ENCODE data around the gene RTN4RL2.

Gene RTN4RL2

GRCh38 chr11:57430952-57431351 lies 29.4 kb upstream of the RTN4RL2 start:
- no peak overlapping the region for H3K4me3 ChIP-seq (ENCODE audit: low read depth, low read length)
- in situ Hi-C loops (cut with HindIII; ENCODE audit: low sequenced_read_pairs): no loop called here
- TF ChIP-seq, protein P1, sequence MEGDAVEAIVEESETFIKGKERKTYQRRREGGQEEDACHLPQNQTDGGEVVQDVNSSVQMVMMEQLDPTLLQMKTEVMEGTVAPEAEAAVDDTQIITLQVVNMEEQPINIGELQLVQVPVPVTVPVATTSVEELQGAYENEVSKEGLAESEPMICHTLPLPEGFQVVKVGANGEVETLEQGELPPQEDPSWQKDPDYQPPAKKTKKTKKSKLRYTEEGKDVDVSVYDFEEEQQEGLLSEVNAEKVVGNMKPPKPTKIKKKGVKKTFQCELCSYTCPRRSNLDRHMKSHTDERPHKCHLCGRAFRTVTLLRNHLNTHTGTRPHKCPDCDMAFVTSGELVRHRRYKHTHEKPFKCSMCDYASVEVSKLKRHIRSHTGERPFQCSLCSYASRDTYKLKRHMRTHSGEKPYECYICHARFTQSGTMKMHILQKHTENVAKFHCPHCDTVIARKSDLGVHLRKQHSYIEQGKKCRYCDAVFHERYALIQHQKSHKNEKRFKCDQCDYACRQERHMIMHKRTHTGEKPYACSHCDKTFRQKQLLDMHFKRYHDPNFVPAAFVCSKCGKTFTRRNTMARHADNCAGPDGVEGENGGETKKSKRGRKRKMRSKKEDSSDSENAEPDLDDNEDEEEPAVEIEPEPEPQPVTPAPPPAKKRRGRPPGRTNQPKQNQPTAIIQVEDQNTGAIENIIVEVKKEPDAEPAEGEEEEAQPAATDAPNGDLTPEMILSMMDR (IDR thresholded peaks at IDR 0.05; ENCODE audit: low read depth, low read length): peak; percentile 8
- DNase-seq (ENCODE audit: low read depth, low spot score): no peak

DNA sequence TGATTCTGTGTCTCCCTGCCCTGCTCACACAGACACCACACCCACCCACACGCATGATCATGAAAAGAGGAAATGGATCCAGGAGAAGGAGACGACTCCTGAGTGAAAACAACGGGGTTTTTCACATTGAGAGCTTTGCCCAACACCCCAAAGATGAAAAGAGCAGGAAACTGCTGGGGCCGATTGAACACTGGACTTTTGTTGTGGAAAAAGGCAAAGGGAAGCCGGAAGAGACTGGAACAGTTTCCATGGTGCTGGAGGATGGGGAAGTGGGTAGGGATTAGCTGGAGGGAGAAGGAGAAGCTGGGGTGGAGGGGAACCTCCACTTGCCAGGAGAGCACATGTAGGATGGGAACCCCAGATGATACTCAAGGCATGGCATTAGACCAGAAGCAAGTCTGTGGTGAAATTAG lies 28.2 kb upstream of the RTN4RL2 start:
- TF ChIP-seq, protein P1 (IDR thresholded peaks at IDR 0.05; ENCODE audit: low read depth, low read length): no peak
- in situ Hi-C loops (cut with HindIII; ENCODE audit: low sequenced_read_pairs): no loop called here
- DNase-seq (ENCODE audit: low read depth, low spot score): no peak
- no peak overlapping the region for H3K4me3 ChIP-seq (ENCODE audit: low read depth, low read length)

DNA sequence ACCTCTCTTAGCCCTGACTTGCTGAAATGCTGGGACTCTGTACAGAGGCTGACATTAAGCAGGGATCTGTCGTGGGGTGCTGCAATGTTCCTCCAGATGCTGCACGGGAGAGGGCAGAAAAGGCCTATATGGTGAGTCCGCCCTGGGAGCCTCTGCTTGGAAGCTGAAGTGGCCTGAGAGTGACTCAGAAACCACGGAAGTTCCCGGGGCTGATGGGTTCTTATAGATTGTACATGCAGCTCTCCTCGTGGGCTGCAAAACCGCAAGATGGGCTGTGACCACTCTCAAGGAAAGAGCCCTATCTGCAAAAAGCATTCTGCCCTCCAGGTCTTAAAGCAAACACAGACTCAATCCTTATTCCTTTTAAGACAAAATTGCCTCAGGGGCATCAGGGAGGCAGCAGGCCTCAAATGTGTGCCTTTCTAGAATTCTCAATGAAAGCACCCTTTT lies 27.6 kb upstream of the RTN4RL2 start:
- in situ Hi-C loops (cut with HindIII; ENCODE audit: low sequenced_read_pairs): no loop called here
- no peak overlapping the region for H3K4me3 ChIP-seq (ENCODE audit: low read depth, low read length)
- TF ChIP-seq, protein P1 (IDR thresholded peaks at IDR 0.05; ENCODE audit: low read depth, low read length): no peak
- peak; percentile 86 for DNase-seq (ENCODE audit: low read depth, low spot score)

GRCh38 chr11:57434640-57435546 lies 25.4 kb upstream of the RTN4RL2 start:
- TF ChIP-seq, protein P1 (IDR thresholded peaks at IDR 0.05; ENCODE audit: low read depth, low read length): no peak
- peak; percentile 80 for DNase-seq (ENCODE audit: low read depth, low spot score)
- H3K4me3 ChIP-seq (ENCODE audit: low read depth, low read length): no peak overlapping the region
- in situ Hi-C loops (cut with HindIII; ENCODE audit: low sequenced_read_pairs): no loop called here

GRCh38 chr11:57436031-57436430 lies 24.3 kb upstream of the RTN4RL2 start:
- TF ChIP-seq, protein P1 (IDR thresholded peaks at IDR 0.05; ENCODE audit: low read depth, low read length): no peak
- no peak for DNase-seq (ENCODE audit: low read depth, low spot score)
- in situ Hi-C loops (cut with HindIII; ENCODE audit: low sequenced_read_pairs): no loop called here
- H3K4me3 ChIP-seq (ENCODE audit: low read depth, low read length): no peak overlapping the region

- in situ Hi-C loops (cut with HindIII; ENCODE audit: low sequenced_read_pairs): no loop called here
- TF ChIP-seq, protein P1 (IDR thresholded peaks at IDR 0.05; ENCODE audit: low read depth, low read length): no peak
- H3K4me3 ChIP-seq (ENCODE audit: low read depth, low read length): no peak overlapping the region
- DNase-seq (ENCODE audit: low read depth, low spot score): no peak
Observed at GRCh38 chr11:57438345-57439285, 21.7 kb upstream of the RTN4RL2 start.
